RWPE1 (cell line): ENCODE measurements around the gene PCNX2.

Source experiments
- CTCF ChIA-PET: fragments of 350-600 bp; sonication (Branson Sonifier 250); formaldehyde crosslinking; extraction: SDS; loops from one replicate; lab custom pipeline; 2021; lab: Yijun Ruan, JAX
- POLR2A ChIA-PET: fragments of 400-600 bp; formaldehyde crosslinking; extraction: SDS; loops from one replicate; lab custom pipeline; 2020; ENCODE audit warnings: antibody characterized with exemption; ENCODE audit not compliant: low non-redundant PET; lab: Yijun Ruan, JAX
- DNase-seq: peaks from one replicate; pipeline ENCODE4 v3.0.0; 2012; ENCODE audit warnings: low spot score
- H3K27ac ChIP-seq: fragments of 450-650 bp; 2 replicates; pipeline ENCODE4 v1.5.1; 2017
- CTCF ChIP-seq: fragments of 450-650 bp; conservative IDR thresholded peaks from 2 replicates; pipeline ENCODE4 v1.5.1; 2017; ENCODE audit warnings: low read depth, mild to moderate bottlenecking

PCNX2 gene

GRCh38 chr1:233246965-233247364 is 48.6 kb downstream of the PCNX2 start:
- CTCF ChIA-PET: interaction anchor here (0.6 to 1.1 kb wide), 3 partner anchors 13 to 1278 kb away, joined by 3 to 4 read pairs (median 3); no protein-coding TSS in a partner anchor
- H3K27ac ChIP-seq: no peak overlapping the region
- TF ChIP-seq CTCF: no peak
- DNase-seq: no peak
- POLR2A ChIA-PET: no interaction called here

- H3K27ac ChIP-seq: no peak overlapping the region
- ChIA-PET POLR2A (no interaction called here), CTCF (no interaction called here)
- no peak for DNase-seq
- no peak for TF ChIP-seq CTCF
Observed at GRCh38 chr1:233245191-233245765, 50.2 kb downstream of the PCNX2 start.

- TF ChIP-seq CTCF: no peak
- ChIA-PET POLR2A (no interaction called here), CTCF (no interaction called here)
- H3K27ac ChIP-seq: no peak overlapping the region
- DNase-seq: no peak
Observed at GRCh38 chr1:233244183-233244582, 51.3 kb downstream of the PCNX2 start.

GRCh38 chr1:233242827-233243483 is 52.6 kb downstream of the PCNX2 start:
- ChIA-PET POLR2A (no interaction called here), CTCF (no interaction called here)
- no peak overlapping the region for H3K27ac ChIP-seq
- DNase-seq: no peak
- TF ChIP-seq CTCF: no peak

- no peak for TF ChIP-seq CTCF
- H3K27ac ChIP-seq: no peak overlapping the region
- CTCF ChIA-PET: no interaction called here
- POLR2A ChIA-PET: no interaction called here
- DNase-seq: no peak
Observed at GRCh38 chr1:233241759-233242158, 53.8 kb downstream of the PCNX2 start.

- peak; percentile 21 for DNase-seq
- ChIA-PET POLR2A (no interaction called here), CTCF (no interaction called here)
- no peak overlapping the region for H3K27ac ChIP-seq
- peak; percentile 79 for TF ChIP-seq CTCF
Observed at GRCh38 chr1:233240829-233241682, 54.5 kb downstream of the PCNX2 start.
